GM23338 (cell line): ENCODE data around the gene MED27.

Source experiments
- CREB1 ChIP-seq: fragments of 250-450 bp; sonication (Bioruptor Pico); IDR thresholded peaks from 2 replicates; pipeline ENCODE4 v1.5.0; 2020; ENCODE audit warnings: low read depth, mild to moderate bottlenecking, moderate library complexity
- CTCF ChIP-seq, 2 experiments: fragments of 200-600 bp in 1 of 2; sonication (generic) in 1 of 2; conservative IDR thresholded peaks; 2 replicates each; pipeline versions ENCODE4 v1.5.1 to v1.6.1; 2016 to 2017; ENCODE audit warnings: antibody characterized with exemption in 2 of 2, low read depth in 2 of 2, mild to moderate bottlenecking in 2 of 2, moderate library complexity in 1 of 2
- EZH2 ChIP-seq: fragments of 200-600 bp; sonication (generic); IDR thresholded peaks from one replicate; pipeline ENCODE4 v1.8.0; 2017; ENCODE audit warnings: antibody characterized with exemption, mild to moderate bottlenecking, low read depth; ENCODE audit not compliant: unreplicated experiment
- EZH2phosphoT487 ChIP-seq: fragments of 200-600 bp; sonication (generic); IDR thresholded peaks from one replicate; pipeline ENCODE4 v1.8.1; 2018; ENCODE audit warnings: antibody characterized with exemption; ENCODE audit not compliant: unreplicated experiment
- JUNB ChIP-seq: IDR thresholded peaks from one replicate; pipeline ENCODE4 v1.6.1; 2016; ENCODE audit warnings: antibody characterized with exemption; ENCODE audit not compliant: unreplicated experiment
- POLR2AphosphoS5 ChIP-seq: IDR thresholded peaks from 2 replicates; pipeline ENCODE4 v1.6.1; 2016; ENCODE audit warnings: antibody characterized with exemption, low read depth
- TF ChIP-seq, protein P1 (sequence below): IDR thresholded peaks from 2 replicates; pipeline ENCODE4 v1.6.1; 2016; ENCODE audit warnings: antibody characterized with exemption
- TF ChIP-seq, protein P2 (sequence below): IDR thresholded peaks from one replicate; pipeline ENCODE4 v1.6.1; 2018; ENCODE audit warnings: antibody characterized with exemption; ENCODE audit not compliant: unreplicated experiment

DNA sequence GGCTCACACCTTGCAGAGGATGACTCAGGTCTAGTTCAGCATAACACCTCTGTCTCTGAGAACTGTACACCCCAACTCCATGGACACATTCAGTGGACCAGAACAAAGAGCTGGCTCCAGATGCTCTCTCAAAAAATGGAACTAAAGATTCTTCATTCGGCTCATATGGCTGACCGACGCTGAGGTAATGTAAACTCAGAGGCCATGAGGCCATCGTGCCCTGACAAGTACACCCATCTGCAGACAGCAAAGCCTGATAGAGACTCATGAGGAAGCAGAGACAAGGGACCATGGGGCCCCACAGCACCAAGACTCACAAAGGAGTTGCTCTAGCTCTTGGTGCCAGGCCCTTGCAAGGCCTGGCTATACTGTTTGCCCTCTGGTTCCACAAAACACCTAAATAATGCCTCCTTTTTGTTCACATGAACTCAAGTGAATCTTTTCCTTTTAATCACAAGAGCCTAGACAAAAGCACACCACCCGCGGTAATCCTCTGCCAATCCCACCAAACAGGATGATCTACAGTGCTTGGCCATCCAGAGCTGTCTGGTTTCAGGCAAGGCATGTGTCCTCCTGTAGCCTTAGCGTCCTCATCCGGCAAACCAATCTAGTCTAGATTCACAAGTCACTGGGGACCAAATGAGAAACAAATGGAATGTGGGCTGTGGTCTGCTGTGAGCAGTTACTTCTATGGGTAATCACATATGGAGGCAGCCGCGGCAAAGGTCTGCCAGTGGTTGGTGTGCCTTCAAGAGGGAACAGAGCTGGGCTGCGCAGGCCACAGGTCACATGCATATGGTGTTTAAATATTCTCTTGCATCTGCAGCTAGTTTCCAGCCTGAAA lies 22.7 kb downstream of the MED27 start:
- no peak for TF ChIP-seq CTCF (conservative IDR thresholded peaks at IDR 0.05; ENCODE audit: low read depth in 2 of 2)
- no peak for TF ChIP-seq CREB1 (CRISPR knock-in tag)
- TF ChIP-seq POLR2AphosphoS5: no peak
- TF ChIP-seq EZH2phosphoT487: no peak
- TF ChIP-seq, protein P1, sequence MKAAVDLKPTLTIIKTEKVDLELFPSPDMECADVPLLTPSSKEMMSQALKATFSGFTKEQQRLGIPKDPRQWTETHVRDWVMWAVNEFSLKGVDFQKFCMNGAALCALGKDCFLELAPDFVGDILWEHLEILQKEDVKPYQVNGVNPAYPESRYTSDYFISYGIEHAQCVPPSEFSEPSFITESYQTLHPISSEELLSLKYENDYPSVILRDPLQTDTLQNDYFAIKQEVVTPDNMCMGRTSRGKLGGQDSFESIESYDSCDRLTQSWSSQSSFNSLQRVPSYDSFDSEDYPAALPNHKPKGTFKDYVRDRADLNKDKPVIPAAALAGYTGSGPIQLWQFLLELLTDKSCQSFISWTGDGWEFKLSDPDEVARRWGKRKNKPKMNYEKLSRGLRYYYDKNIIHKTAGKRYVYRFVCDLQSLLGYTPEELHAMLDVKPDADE: no peak
- no peak for TF ChIP-seq EZH2
- TF ChIP-seq, protein P2, sequence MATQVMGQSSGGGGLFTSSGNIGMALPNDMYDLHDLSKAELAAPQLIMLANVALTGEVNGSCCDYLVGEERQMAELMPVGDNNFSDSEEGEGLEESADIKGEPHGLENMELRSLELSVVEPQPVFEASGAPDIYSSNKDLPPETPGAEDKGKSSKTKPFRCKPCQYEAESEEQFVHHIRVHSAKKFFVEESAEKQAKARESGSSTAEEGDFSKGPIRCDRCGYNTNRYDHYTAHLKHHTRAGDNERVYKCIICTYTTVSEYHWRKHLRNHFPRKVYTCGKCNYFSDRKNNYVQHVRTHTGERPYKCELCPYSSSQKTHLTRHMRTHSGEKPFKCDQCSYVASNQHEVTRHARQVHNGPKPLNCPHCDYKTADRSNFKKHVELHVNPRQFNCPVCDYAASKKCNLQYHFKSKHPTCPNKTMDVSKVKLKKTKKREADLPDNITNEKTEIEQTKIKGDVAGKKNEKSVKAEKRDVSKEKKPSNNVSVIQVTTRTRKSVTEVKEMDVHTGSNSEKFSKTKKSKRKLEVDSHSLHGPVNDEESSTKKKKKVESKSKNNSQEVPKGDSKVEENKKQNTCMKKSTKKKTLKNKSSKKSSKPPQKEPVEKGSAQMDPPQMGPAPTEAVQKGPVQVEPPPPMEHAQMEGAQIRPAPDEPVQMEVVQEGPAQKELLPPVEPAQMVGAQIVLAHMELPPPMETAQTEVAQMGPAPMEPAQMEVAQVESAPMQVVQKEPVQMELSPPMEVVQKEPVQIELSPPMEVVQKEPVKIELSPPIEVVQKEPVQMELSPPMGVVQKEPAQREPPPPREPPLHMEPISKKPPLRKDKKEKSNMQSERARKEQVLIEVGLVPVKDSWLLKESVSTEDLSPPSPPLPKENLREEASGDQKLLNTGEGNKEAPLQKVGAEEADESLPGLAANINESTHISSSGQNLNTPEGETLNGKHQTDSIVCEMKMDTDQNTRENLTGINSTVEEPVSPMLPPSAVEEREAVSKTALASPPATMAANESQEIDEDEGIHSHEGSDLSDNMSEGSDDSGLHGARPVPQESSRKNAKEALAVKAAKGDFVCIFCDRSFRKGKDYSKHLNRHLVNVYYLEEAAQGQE: no peak
- no peak for TF ChIP-seq JUNB
